GM19328 (cell line): ENCODE measurements around the gene TFF2.

ENCODE experiments used
- ATAC-seq: cut with Tn5 transposase; IDR thresholded peaks from one replicate; pipeline ENCODE4 v1.9.1; 2021; ENCODE audit warnings: mild to moderate bottlenecking, moderate library complexity; ENCODE audit not compliant: unreplicated experiment

Gene TFF2

DNA sequence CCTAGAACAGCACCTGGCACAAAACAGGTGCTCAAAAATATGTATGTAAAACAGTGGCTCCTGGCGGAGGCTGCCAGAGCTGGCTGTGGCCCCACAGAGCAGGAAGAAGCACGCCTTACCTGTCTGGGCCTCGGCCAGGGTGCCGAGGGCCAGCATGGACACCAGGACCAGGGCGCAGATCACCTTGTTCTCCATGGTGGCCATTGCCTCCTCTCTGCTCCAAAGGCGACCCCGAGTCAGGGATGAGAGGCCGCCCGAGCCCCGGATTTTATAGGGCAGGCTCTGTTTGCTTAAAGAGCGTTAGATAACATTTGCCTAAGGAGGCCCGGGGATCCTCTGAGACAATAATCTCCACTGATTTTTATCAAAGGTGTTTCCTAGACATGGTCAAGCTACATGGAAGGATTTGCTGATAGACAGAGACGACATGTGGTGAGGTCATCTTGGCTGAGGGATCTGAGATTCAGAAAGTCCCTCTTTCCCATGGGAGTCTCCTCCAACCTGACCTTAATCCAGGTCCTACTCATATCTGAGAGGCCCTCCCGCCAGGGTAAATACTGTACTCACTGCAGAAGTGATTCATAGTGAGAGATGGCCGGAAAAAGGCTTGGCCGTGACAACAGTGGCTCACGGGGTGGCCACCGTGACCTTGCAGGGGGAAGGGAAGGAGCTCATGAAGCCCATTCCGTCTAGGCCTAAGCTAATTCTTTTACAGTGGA lies 15.7 kb upstream of the TFF2 start, which contains the start of gene TFF1:
TFF1 (minus strand) TSS at position 244 of the 719 bp plus-strand sequence; CDS start at position 204, 40 bp downstream.
- no peak for ATAC-seq

DNA sequence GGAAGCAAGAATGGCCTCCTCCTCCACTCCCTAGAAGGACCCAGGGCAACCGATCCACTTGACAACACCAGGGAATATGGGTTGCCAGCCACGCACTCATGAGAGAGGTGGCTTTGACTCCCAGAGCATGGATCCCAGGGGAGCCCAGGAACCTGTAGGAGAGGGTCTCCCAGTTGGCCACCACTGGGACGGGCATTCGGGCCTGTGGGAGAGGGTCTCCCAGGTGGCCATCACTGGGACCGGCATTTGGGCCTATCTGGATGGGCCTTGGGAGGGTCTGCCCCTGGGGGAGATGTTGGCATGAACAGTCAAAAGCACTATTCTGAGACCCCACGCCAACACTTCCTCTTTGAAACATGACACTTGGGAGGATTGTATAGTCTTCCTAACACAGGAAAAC lies 15.0 kb upstream of the TFF2 start:
- ATAC-seq, result no peak

DNA sequence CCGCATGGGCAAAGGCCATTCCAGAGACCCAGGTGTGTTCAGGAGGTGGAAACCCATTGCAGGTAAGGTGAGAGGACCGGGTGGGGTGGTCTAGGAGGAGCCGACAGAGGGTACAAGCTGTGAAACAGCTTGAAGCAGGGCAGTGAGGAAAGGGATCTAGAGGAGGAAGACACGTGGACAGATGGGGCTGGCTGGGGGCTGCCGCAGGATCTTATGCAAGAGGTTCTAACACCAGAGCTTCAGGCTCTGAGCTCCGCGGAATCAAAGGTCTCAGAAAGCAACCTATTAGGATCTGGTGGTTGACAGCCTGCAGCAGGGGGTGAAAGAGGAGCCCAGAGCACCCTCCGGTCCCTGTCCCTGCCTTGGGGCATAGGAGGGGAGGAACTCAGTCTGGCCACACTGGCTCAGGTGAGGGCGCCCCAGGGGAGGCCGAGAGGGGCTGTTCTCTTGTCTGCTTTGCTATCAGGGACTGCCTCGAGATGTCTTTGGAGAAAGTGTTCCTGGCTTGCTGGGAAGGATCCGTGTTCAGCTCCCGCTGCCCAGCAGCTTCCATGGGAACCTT lies 13.6 kb upstream of the TFF2 start:
- no peak for ATAC-seq

DNA sequence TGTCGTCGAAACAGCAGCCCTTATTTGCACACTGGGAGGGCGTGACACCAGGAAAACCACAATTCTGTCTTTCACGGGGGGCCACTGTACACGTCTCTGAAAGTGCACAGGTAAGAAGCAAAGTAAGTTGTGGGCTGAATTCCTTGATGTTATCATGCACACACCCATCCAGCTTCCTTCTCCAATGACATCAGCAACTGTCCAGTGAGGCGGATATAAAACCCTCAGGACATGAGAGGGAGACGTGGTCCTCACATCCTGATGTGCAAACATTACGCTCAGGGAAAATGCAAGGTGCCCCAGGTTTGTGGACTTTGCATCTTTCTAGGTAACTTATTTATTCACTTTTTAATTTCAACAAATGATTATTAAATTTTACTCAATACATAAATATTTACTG lies 12.5 kb upstream of the TFF2 start:
- ATAC-seq, result no peak

DNA sequence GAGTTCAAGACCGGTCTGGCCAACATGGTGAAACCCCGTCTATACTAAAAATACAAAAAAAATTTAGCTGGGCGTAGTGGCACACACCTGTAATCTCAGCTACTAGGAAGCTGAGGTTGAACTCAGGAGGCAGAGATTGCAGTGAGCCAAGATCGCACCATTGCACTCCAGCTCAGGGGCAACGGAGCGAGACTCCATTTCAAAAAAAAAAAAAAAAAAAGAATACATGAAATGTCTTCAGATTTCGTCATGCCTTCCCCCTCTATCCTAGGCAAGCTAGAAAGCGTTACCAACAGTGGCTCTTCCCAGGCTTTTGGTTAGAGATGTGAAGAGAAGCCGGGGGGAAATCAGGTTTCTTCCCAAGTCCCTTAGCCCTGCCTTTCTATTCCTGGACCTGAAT lies 11.9 kb upstream of the TFF2 start:
- no peak for ATAC-seq

DNA sequence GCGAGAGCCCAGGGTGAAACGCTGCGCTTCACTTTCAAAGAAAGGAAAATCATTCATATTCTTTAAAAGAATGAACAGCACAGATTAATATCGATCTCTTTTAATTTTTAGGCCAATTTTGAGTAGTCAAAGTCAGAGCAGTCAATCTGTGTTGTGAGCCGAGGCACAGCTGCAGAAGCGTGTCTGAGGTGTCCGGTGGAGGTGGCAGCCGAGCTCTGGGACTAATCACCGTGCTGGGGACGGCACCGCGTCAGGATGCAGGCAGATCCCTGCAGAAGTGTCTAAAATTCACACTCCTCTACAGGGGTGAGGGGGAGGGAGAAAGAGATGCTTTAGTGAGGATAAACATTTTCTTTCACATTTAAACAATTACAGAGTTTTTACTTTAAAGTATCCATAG lies 11.4 kb upstream of the TFF2 start:
- ATAC-seq, result no peak

DNA sequence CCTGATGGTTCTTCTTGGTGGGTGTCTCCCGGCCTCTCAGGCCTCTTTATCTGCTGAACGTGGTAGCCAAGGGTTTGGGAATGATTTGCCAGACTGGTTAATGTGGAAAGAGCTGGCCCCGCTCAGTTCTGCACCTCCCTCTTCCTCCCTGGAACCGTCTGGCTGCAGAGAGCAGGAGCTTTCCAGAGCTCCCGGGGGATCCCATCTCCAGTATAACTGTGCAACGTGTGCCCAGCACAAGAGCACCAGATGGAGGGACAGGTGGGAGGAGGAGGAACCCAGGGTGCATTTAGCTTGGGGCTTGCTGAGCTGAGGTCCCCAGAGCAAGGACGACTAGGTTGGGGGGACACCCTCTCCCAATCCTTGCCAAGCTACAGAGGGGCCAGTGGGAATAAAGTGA lies 10.5 kb upstream of the TFF2 start:
- ATAC-seq, result no peak

DNA sequence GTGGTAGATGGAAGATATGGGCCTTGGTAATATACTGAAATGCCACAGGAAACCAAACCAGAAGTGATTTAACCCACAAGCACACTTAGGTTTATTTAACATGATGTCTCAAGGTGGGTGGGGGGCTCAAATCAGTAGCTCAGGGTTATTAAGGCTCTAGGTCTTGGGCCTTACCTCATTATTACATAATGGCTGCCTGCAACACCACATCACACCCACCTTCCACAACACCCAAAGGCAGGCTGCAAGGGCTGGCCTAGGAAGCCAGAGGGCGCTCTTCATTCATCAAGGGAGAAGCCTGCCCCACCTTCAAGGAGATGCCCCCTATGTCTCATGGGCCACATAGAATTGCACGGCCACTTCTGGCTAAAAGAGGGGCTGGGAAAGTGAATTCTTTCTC lies 9.5 kb upstream of the TFF2 start:
- ATAC-seq, result no peak

DNA sequence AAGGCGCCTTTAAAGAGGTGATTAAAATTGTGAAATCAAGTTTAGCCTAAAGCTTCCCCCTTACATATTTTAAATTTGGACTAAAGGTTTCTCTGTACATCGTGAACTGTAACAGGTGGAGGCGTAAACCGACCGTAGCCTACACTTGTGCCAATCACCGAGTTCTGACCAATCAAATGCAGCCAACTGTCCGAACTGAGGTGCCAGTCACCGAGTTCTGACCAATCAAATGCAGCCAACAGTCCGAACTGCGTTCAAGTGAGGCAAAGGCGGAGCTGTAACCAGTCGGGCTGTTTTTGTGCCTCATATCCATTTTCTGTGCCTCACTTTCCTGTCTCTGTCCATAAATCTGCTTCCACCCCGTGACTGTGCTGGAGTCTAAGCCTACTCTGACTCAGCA lies 8.1 kb upstream of the TFF2 start:
- ATAC-seq, result no peak

DNA sequence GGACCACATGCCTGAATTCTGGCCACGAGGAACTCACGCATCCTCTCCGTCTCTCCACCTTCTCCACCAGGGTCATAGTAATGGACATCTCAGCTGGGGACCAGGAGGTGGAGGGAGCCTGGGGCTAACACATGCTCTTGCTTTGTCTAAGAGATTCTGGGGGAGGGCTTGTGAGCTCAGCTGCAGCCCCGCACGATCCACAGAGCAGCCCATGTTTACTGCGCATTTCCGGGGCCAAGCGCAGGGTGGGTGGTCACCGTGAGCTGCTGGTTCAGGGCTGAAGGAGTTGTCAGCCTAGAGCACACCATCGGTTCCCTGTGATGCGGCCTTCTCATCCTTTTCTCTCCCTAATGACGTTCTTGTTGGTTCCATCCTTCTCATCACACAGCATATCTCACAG lies 7.5 kb upstream of the TFF2 start:
- ATAC-seq, result no peak

DNA sequence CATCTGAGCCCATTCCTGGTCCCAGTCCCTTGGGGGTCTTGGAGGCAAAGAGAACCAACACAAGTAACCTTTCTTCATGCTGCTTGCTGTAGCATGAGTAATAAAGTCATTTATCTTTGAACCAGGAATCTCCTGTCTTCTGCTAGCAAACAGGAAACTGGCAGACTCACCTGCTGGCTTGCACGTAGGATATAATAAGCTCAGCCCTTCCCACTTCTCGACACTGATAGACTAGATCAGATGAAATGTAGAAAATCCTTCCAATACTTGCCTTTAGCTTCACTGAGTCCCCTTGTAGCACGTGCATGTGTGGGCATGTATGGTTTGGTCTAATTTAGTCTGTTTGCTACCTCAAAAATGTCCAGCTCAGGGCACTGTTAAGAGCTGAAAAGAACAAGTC lies 6.5 kb upstream of the TFF2 start:
- no peak for ATAC-seq

DNA sequence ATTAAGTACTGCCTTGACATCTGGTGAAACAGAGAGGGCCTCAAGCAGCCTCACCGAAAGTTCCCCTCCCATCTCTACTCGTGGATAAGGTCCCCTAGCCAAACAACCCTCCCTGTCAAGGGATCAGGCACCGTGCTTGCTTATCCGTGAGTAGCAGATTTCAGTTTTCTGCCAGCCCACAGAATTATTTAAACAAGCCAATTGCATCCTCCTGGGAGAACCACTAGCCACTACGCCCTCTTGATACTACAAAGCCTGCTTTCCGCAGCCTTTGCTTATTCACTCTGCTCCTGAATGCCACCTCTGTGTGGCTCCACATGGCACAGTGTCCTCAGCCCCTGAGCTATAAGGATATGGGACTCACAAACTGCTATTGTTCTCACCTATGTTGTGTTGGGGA lies 5.9 kb upstream of the TFF2 start:
- no peak for ATAC-seq

DNA sequence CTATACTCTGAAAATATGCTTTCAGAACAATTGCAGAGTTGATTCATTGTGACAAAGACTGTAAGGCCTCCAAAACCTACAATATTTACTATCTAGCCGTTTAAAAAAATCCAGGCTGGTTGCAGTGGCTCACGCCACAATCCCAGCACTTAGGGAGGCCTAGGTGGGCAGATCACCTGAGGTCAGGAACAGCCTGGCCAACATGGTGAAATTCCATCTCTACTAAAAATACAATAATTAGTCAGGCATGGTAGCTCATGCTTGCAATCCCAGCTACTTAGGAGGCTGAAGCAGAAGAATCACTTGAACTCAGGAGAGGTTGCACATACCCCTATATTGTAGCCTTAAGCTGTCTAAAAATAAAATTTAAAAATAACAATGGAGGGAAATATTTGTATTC lies 5.3 kb upstream of the TFF2 start:
- no peak for ATAC-seq

DNA sequence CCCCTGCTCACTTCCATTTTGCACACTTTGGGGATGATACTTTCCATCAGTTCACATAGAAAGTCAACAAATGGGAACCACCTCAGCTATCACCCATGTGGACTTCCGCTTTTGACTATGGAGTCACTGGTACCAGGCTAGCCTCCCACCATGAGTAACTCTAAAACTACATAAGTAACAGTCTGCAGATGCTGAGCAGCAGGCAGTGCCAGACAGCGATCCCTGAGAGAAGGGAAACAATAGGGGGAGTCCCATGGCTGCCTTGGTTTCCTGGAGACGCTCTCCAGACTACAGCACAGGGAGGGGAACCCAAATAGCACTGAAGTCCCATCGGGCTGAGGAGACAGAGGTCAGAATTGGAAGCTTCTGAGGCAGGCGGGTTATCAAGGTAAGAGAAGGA lies 2.8 kb upstream of the TFF2 start:
- ATAC-seq, result no peak

DNA sequence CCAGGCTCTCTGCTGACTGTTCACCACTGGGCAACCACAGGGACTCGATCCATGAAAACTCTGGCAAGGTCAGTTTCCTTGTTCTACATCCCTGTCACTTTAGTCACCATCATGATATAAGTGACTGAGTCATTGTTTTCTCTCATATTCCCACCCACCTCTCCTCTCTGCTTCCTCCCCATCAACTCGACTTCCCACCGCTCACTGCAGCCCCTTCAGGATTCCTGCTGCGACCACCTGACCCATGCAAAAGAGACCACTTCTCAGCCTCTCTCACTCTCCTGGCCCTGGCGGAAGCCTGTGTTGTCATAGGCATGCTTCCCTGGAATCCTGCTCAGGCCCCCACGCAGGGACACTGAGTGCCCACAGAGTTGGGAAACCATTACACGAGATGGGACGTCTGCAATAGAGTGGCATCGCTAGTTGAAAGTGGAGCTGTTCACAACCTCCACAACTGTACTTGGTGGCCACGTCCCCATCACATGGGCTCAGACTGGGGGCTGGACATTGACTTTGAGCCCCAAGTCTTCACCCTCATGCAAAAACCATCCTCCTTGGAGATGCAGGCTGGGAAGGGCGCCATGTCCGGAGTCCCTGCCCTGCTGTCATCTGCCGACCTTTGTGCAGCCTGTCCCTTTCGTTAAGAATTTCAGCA lies 1.8 kb upstream of the TFF2 start:
- no peak for ATAC-seq

DNA sequence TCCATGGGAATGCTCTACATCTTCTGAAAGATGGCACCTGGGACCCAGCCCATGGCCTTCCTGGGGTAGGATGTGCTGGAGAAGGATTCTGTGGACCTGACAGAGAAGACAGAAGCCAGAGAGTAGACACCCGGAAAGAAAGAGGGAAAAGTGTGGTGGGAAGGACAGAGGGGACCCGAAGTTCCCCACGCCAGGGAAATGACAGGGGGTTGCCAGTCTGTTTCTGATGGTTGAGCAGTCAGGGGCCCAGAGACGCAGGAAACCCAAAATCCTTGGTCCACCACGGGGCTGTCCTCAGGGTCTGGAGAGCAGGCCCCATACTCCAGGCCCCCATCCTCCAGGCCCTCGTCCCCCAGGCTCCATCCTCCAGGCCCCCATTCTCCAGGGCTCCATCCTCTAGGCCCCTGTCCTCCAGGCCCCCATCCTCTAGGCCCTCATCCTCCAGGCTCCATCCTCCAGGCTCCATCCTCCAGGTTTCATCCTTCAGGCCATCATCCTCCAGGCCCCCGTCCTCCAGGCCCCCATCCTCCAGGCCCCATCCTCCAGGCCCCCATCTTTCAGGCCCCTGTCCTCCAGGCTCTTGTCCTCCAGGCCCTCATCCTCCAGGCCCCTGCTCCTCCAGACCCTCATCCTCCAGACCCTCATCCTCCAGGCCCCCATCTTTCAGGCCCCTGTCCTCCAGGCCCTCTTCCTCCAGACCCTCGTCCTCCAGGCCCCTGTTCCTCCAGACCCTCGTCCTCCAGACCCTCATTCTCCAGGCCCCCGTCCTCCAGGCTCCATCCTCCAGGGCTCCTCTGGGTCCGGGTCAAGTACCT lies 1.0 kb upstream of the TFF2 start:
- ATAC-seq, result no peak

DNA sequence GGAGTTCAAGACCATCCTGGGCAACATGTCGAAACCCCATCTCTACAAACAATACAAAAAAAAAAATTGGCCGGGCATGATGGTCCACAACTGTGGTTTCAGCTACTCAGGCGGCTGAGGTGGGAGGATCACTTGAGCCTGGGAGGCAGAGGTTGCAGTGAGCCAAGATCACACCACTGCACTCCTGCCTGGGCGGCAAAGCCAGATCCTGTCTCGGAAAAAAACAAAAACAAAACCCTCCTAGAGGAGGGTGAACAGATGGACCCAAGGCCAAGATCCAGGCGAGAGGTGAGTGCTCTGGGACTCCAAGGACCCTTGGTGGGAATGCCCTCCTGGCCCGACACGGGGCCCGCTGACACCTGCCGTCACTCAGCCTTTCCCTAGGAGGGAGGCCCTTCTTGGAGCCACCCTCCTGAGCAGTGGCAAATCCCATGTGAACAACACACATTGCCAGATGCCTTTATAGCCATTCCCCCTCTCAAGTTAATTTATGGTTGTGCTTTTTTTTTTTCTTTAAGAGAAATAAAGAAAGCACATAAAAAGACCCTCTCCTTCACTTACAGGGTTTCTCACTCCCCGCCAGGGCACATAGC lies 380 bp downstream of the TFF2 start:
- no peak for ATAC-seq

DNA sequence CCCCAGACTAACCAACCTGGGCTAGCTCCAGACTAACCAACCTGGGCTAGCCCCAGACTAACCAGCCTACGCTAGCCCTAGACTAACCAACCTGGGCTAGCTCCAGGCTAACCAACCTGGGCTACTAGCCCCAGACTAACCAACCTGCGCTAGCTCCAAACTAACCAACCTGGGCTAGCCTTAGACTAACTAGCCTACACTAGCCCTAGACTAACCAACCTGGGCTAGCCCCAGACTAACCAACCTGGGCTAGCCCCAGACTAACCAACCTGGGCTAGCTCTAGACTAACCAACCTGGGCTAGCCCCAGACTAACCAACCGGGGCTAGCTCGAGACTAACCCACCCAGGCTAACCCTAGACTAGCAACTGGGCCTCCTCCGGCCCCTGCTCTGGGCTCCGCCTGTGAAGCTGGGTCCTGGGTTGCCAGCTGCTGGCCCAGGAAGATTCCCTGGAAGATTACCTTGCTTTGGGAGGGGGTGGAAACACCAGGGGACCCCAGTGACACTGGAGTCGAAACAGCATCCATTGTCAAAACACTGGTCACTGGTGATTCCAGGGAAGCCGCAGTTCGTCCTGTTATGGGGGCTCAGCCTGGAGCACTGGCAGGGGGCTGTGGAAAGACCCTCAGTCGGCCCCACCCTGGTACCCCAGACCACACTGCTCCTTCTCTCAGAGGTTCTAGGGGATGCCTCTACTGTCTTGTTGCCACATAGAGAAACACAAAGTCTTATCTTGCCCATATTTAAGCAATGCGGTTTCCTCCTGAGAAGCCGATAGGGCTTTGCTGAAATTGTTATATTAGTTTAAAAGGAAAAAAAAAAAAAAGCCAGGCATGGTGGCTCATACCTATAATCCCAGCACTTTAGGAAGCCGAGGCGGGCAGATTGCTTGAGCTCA lies 1.1 kb downstream of the TFF2 start:
- no peak for ATAC-seq

DNA sequence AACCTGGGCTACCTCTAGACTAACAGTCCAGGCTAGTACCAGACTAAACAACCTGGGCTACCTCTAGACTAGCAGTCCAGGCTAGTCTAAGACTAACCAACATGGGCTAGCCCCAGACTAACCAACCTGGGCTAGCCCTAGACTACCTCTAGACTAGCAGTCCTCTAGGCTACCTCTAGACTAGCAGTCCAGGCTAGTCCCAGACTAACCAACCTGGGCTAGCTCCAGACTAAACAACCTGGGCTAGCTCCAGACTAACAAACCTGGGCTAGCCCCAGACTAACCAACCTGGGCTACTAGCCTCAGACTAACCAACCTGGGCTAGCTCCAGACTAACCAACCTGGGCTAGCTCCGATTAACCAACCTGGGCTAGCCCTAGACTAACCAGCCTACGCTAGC lies 2.0 kb downstream of the TFF2 start:
- ATAC-seq, result no peak

DNA sequence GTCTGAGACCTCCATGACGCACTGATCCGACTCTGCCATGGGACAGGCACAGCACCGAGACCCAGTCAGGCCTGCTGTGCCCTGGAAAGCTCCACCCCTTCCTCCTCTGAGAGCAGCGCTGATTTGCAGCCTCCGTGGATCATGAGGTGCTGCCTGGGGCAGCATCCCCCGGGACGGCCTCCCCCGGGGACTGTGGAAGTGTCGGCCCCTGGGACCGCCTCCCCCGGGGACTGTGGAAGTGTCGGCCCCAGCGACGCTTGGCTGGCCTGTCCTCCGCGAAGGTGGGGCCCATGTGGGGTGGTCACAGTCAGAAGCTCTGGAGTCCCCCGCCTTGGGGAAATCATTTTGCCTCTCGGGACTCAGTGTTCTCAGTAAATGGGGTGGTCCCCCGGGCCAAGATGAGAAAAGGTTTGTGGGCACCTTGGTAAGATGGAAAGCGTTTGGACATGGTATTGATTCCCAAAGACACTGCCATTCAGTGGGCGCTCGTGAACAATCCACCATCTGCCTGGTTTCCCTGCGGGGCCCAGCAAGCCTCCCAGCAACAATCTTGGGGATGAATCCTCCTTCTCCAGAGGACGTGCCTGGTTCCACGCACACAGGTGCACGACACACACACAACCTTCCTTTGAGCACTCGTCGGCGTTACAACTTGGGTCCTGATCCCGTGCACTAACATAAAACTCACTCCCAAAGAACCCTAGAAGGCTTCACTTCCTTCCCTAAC lies 3.0 kb downstream of the TFF2 start:
- no peak for ATAC-seq
